Left lung (tissue), 10 donors: Measurements from ENCODE around the gene FBXO36. TPM values are rescaled to one million over a fixed set of nuclear protein-coding genes. Genes with fewer than 3 reads are reported as not detected.

Experiments used
- ATAC-seq: fragments of 200-7000 bp; cut with Tn5 transposase; one replicate; pipeline ENCODE4 v1.9.1; 2020; ENCODE audit warnings: moderate library complexity
- DNase-seq, 4 donors: peaks; one replicate each; pipeline ENCODE4 v3.0.0-alpha.2; 2013 to 2020
- H3K27ac ChIP-seq, 2 donors: fragments of 200-600 bp; sonication (generic) in 1 of 2; one replicate each; pipeline versions ENCODE4 v1.5.0 to v1.8.0; 2020 to 2021
- H3K27me3 ChIP-seq, 2 donors: fragments of 200-600 bp; sonication (generic) in 1 of 2; one replicate each; pipeline versions ENCODE4 v1.5.0 to v1.8.0; 2020 to 2021
- H3K36me3 ChIP-seq, 2 donors: fragments of 200-600 bp; sonication (generic) in 1 of 2; one replicate each; pipeline versions ENCODE4 v1.5.0 to v1.8.0; 2020 to 2021
- H3K4me1 ChIP-seq, 2 donors: fragments of 200-600 bp; one replicate each; pipeline ENCODE4 v1.8.0; 2021
- H3K4me3 ChIP-seq, 2 donors: fragments of 200-600 bp; sonication (generic) in 1 of 2; one replicate each; pipeline versions ENCODE4 v1.5.0 to v1.8.0; 2020 to 2021; ENCODE audit warnings: mild to moderate bottlenecking in 1 of 2
- H3K9me3 ChIP-seq, 2 donors: fragments of 200-600 bp; sonication (generic) in 1 of 2; one replicate each; pipeline versions ENCODE4 v1.5.0 to v1.8.0; 2020 to 2021
- intact Hi-C, 2 donors: fragments of 100-400 bp; cut with DNase I; formaldehyde crosslinking; loops; one replicate each; pipeline versions ENCODE4 v1.11.2 to v1.14.2; 2022
- polyA plus RNA-seq, 6 donors: library from polyadenylated mRNA; unstranded; fragments of 120-200 nt; gene quantifications; one replicate each; pipeline ENCODE4 v1.2.1, GENCODE V29; 2013; ENCODE audit not compliant: insufficient read length in 6 of 6
- total RNA-seq, 2 donors: library from RNA; stranded (reverse); fragmentation: NEBNext Ultra II Directional; extraction: Animal tissue kit (Norgen Biotek cat#: 25700); gene quantifications; one replicate each; pipeline ENCODE4 v1.2.1, GENCODE V29; 2021
- TF ChIP-seq, protein P1 (sequence below), 2 donors: fragments of 200-600 bp; sonication (generic) in 1 of 2; IDR thresholded peaks; one replicate each; pipeline versions ENCODE4 v1.5.0 to v1.8.0; 2021; ENCODE audit warnings: antibody characterized with exemption in 2 of 2
- donor health status: DM: no; HTN: yes; CAD: no.
- donor health status: DM: no; HTN: no; CAD: no.

The FBXO36 gene
- total and polyA plus RNA-seq, 8 donors = 2.0 to 5.9 (median 5.1) TPM

DNA sequence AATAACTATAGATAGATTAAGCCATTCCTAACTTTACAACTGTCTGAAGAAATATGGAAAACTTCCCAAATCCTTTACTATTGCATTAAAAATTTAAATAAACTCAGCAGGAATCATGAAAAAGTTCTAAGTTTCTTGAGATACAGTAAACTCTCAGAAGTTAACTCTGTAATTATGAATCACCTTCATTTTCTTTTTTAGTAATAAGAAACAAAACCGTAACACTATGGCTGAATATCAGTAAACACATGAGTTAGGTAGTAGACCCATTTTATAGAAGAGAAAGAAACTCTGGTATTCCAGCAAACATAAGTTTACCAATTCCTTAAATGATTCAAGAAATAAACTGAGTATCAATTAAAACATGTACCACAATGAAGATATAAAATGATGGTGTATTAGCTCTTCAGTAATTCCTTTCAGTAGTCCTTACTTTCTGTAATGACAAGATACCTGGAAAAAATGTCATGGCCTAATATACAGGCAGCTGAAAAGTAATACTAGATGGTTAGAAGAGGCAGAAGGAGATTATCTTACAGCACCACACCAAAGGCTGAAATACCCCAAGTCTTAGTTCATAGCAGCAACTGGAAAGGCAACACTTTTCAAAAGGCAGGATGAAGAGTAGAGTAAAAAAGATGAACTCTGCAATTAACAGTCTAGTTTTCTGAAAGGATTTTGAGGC is 12.0 kb upstream of the FBXO36 start:
- Histone ChIP-seq H3K9me3 (no peaks in the 10 kb centered on the region), H3K27ac (no peak overlapping the region), H3K4me1 (peaks cover 7 to 61% of the 10 kb centered on the region in 2 donors), H3K4me3 (no peak overlapping the region), H3K27me3 (no peaks in the 10 kb centered on the region), H3K36me3 (peaks cover 5 to 23% of the 10 kb centered on the region in 2 donors)
- DNase-seq (no peak), ATAC-seq (no peak)
- TF ChIP-seq, protein P1, sequence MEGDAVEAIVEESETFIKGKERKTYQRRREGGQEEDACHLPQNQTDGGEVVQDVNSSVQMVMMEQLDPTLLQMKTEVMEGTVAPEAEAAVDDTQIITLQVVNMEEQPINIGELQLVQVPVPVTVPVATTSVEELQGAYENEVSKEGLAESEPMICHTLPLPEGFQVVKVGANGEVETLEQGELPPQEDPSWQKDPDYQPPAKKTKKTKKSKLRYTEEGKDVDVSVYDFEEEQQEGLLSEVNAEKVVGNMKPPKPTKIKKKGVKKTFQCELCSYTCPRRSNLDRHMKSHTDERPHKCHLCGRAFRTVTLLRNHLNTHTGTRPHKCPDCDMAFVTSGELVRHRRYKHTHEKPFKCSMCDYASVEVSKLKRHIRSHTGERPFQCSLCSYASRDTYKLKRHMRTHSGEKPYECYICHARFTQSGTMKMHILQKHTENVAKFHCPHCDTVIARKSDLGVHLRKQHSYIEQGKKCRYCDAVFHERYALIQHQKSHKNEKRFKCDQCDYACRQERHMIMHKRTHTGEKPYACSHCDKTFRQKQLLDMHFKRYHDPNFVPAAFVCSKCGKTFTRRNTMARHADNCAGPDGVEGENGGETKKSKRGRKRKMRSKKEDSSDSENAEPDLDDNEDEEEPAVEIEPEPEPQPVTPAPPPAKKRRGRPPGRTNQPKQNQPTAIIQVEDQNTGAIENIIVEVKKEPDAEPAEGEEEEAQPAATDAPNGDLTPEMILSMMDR (IDR thresholded peaks at IDR 0.05) = no peak
- intact Hi-C loops = loop anchor here in 1 of 2 donors (10.0 kb wide), 1 partner anchor 105 kb away; no protein-coding TSS in a partner anchor

DNA sequence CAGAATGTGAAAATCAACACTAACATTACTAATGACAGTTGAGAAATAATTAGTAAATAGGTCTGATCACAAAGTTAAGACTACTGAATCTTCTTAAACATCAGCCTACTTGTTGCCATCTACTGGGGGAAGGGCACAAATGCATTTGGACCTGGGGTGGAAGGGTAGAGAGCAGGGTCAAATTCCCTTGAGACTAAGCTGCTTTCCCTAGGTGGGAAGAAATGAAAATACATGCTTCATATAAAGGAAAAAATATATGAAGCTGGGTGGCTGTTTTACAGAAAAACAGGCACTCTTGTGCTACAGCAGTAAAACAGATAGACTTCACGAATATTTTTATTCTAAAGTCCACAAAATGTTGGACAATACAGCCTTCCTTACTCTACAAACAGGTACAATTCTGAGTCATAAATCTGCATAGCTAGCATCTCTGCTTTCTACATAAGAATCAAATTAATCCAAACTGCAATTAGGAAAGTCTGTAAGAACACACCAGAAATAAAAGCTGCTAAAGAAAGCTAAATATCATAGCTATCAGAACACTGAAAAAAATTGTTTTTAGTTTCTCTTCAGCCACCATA is 11.4 kb upstream of the FBXO36 start:
- H3K4me1 ChIP-seq = peaks cover 7 to 68% of the 10 kb centered on the region in 2 donors
- ATAC-seq (peak; percentile 59), DNase-seq (no peak)

DNA sequence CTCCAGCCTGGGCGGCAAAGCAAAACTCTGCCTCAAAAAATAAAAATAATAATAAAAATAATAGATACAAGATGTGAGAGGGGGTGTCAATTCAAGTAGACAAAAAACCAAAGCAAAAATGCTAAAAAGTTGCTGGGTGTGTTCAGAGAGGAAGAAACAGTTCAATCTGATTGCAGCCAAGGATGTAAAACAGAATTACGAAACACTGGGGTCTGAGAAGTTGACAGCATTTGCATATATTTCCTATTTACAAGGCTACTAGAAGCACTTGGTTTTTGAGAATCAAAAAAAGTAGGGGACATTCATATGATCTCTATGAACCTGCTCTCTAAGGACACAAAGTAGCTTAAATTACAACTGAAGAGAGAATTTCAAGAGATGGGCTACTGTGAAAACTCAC is 8.1 kb upstream of the FBXO36 start:
- ATAC-seq = no peak
- no peaks in the 10 kb centered on the region for H3K9me3 ChIP-seq
- H3K36me3 ChIP-seq = peaks cover 0 to 13% of the 10 kb centered on the region in 2 donors
- H3K4me1 ChIP-seq = peaks cover 7 to 80% of the 10 kb centered on the region in 2 donors
- DNase-seq = no peak
- peak overlapping the region in 1 of 2 donors; percentile 46 for H3K27ac ChIP-seq
- H3K4me3 ChIP-seq = no peak overlapping the region
- TF ChIP-seq, protein P1 (IDR thresholded peaks at IDR 0.05) = no peak
- intact Hi-C loops = loop anchor here in 1 of 2 donors (10.0 kb wide), 1 partner anchor 109 kb away; no protein-coding TSS in a partner anchor
- H3K27me3 ChIP-seq = no peaks in the 10 kb centered on the region

More for the DNA sequence above, 11.4 kb upstream of the FBXO36 start:
- Histone ChIP-seq H3K36me3 (peaks cover 5 to 23% of the 10 kb centered on the region in 2 donors), H3K4me3 (no peak overlapping the region), H3K9me3 (no peaks in the 10 kb centered on the region), H3K27me3 (no peaks in the 10 kb centered on the region), H3K27ac (no peak overlapping the region)
- intact Hi-C loops = loop anchor here in 1 of 2 donors (10.0 kb wide), 1 partner anchor 106 kb away; no protein-coding TSS in a partner anchor
- TF ChIP-seq, protein P1 (IDR thresholded peaks at IDR 0.05) = no peak

DNA sequence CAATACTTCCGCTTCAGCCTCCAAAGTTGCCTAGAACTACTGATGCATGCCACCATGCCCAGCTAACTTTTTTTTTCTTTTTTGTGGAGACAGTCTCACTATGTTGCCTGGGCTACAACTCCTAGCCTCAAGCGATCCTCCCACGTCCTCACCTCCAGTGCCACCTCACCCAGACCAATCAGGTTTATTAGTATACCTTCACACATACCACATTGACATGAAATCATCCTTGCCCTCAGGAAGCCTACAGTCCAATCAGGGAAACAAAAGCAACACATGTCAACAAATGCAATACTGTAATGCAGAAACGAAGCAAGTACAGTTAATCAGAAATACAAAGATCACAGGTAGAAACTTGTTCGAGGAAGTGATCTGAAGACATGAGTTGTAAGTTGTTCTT is 4.5 kb upstream of the FBXO36 start:
- ATAC-seq (no peak), DNase-seq (no peak)
- Histone ChIP-seq H3K27ac (no peak overlapping the region), H3K4me1 (peaks cover 0 to 63% of the 10 kb centered on the region in 2 donors), H3K36me3 (peaks cover 0 to 13% of the 10 kb centered on the region in 2 donors), H3K4me3 (no peak overlapping the region), H3K9me3 (no peaks in the 10 kb centered on the region), H3K27me3 (no peaks in the 10 kb centered on the region)
- TF ChIP-seq, protein P1 (IDR thresholded peaks at IDR 0.05) = no peak
- intact Hi-C loops = loop anchor here in 1 of 2 donors (10.0 kb wide), 1 partner anchor 113 kb away; no protein-coding TSS in a partner anchor

DNA sequence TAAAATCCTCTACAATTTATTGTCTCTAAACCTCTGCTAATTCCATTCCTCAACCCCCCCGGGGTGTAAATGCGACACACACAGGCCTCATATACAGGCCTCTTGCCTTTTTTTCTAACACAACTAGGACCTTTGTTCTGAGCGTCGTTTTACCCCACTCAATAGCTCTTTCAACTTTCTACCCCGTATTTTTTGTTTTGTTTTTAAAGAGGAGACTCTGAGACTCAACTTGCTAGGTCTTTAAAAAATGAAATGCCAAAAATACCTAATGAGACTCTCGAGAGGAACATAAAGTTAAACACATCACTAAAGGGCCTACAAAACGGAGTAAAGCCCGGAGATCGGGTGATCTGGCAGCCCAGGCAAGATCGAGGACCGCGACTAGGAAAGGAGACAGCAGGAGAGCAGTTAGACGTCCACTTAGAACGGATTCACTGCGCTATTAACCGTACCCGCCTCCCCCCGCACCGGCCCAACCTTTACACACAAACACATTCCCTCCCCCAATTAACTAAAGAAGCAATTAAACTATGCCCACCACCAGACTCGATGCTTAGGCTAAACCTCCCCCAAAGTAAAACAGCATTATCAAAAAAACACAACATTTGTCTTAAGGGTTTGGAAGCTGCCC is 2.2 kb upstream of the FBXO36 start:
- peaks cover 4 to 49% of the 10 kb centered on the region in 2 donors for H3K4me1 ChIP-seq
- H3K4me3 ChIP-seq = peak overlapping the region; percentile 90 to 100
- DNase-seq (peak in 1 of 4 donors; percentile 9), ATAC-seq (no peak)
- H3K27me3 ChIP-seq = no peaks in the 10 kb centered on the region
- TF ChIP-seq, protein P1 (IDR thresholded peaks at IDR 0.05) = no peak
- peaks cover 0 to 13% of the 10 kb centered on the region in 2 donors for H3K36me3 ChIP-seq
- H3K9me3 ChIP-seq = no peaks in the 10 kb centered on the region
- intact Hi-C loops = no loop called here
- peak overlapping the region; percentile 97 to 98 for H3K27ac ChIP-seq
